Neuronal stem cell (in vitro differentiated cells): ENCODE data around the gene MTERF4.

Source experiments
- DNase-seq: peaks from one replicate; pipeline ENCODE4 v3.0.0-alpha.2; 2013; ENCODE audit warnings: low spot score
- H2AFZ ChIP-seq: one replicate; pipeline ENCODE4 v1.6.1; 2013; ENCODE audit warnings: mild to moderate bottlenecking, low read length, inconsistent platforms
- H2AK5ac ChIP-seq: 2 replicates; pipeline ENCODE4 v1.6.1; 2013; ENCODE audit warnings: low read depth, mild to moderate bottlenecking, inconsistent platforms, low read length, moderate library complexity, mixed read lengths
- H2BK120ac ChIP-seq: 2 replicates; pipeline ENCODE4 v1.6.1; 2013; ENCODE audit warnings: low read depth, mild to moderate bottlenecking, inconsistent platforms, low read length, moderate library complexity, mixed read lengths
- H2BK12ac ChIP-seq: one replicate; pipeline ENCODE4 v1.6.1; 2013; ENCODE audit warnings: low read length, inconsistent platforms
- H2BK15ac ChIP-seq: 2 replicates; pipeline ENCODE4 v1.6.1; 2013; ENCODE audit warnings: mild to moderate bottlenecking, low read length, inconsistent platforms, mixed read lengths
- H2BK5ac ChIP-seq: one replicate; pipeline ENCODE4 v1.6.1; 2013; ENCODE audit warnings: inconsistent platforms, mild to moderate bottlenecking, low read length, moderate library complexity
- H3K14ac ChIP-seq: one replicate; pipeline ENCODE4 v1.6.1; 2013; ENCODE audit warnings: low read length, inconsistent platforms
- H3K18ac ChIP-seq: 2 replicates; pipeline ENCODE4 v1.6.1; 2013; ENCODE audit warnings: low read length, inconsistent platforms
- H3K23ac ChIP-seq: 2 replicates; pipeline ENCODE4 v1.6.1; 2013; ENCODE audit warnings: low read depth, mild to moderate bottlenecking, mixed read lengths, low read length, inconsistent platforms; ENCODE audit not compliant: poor library complexity
- H3K27ac ChIP-seq: replicated peaks from 3 replicates; pipeline ENCODE4 v1.5.1; 2013; ENCODE audit warnings: low read length, inconsistent platforms
- H3K27me3 ChIP-seq, 3 experiments: 2 replicates each; pipeline ENCODE4 v1.6.1; 2013; ENCODE audit warnings: low read length in 3 of 3, mild to moderate bottlenecking in 2 of 3, inconsistent platforms in 1 of 3, low read depth in 1 of 3, mixed read lengths in 1 of 3, moderate library complexity in 1 of 3; ENCODE audit not compliant: control insufficient read depth in 3 of 3, insufficient read depth in 3 of 3
- H3K36me3 ChIP-seq, 2 donors: replicated peaks in 1 of 2; 2 replicates each; pipeline ENCODE4 v1.6.1; 2013; ENCODE audit warnings: low read length in 2 of 2; ENCODE audit not compliant: control insufficient read depth in 2 of 2, insufficient read depth in 2 of 2
- H3K4ac ChIP-seq: 2 replicates; pipeline ENCODE4 v1.6.1; 2013; ENCODE audit warnings: inconsistent platforms, mild to moderate bottlenecking, low read length, moderate library complexity
- H3K4me1 ChIP-seq, 2 donors: 1 replicate in 1 of 2; 2 replicates in 1 of 2; pipeline ENCODE4 v1.6.1; 2013; ENCODE audit warnings: low read length in 2 of 2, low read depth in 1 of 2; ENCODE audit not compliant: control insufficient read depth in 2 of 2, insufficient read depth in 1 of 2
- H3K4me2 ChIP-seq: one replicate; pipeline ENCODE4 v1.6.1; 2013; ENCODE audit warnings: mild to moderate bottlenecking, low read length, inconsistent platforms; ENCODE audit not compliant: insufficient read depth, poor library complexity, severe bottlenecking
- H3K4me3 ChIP-seq, 2 donors: 2 replicates each; pipeline ENCODE4 v1.5.1; 2013; ENCODE audit warnings: low read length in 2 of 2, mild to moderate bottlenecking in 2 of 2, inconsistent platforms in 1 of 2, moderate library complexity in 1 of 2
- H3K79me1 ChIP-seq: one replicate; pipeline ENCODE4 v1.6.1; 2013; ENCODE audit warnings: low read depth, mild to moderate bottlenecking, inconsistent platforms, low read length, moderate library complexity
- H3K9ac ChIP-seq: one replicate; pipeline ENCODE4 v1.6.1; 2013; ENCODE audit warnings: mild to moderate bottlenecking, low read depth, low read length, inconsistent platforms; ENCODE audit not compliant: poor library complexity
- H3K9me3 ChIP-seq, 2 donors: replicated peaks in 1 of 2; 2 replicates each; pipeline versions ENCODE3 to v1.6.1; 2013; ENCODE audit warnings: low read length in 2 of 2, mild to moderate bottlenecking in 2 of 2, inconsistent platforms in 1 of 2, low read depth in 1 of 2, mixed read lengths in 1 of 2, moderate library complexity in 1 of 2; ENCODE audit not compliant: control insufficient read depth in 2 of 2, insufficient read depth in 1 of 2
- H4K8ac ChIP-seq: one replicate; pipeline ENCODE4 v1.6.1; 2013; ENCODE audit warnings: low read depth, mild to moderate bottlenecking, inconsistent platforms, low read length, moderate library complexity
- H4K91ac ChIP-seq: one replicate; pipeline ENCODE4 v1.6.1; 2013; ENCODE audit warnings: low read length, low read depth, mild to moderate bottlenecking, inconsistent platforms; ENCODE audit not compliant: poor library complexity
- WGBS, 2 donors: extraction: QIAGEN DNeasy Blood & Tissue Kit; methylation state at CpG; one replicate each; pipeline ENCODE4 v1.1.7; 2013; ENCODE audit warnings: missing lambda C conversion rate in 2 of 2, mixed read lengths in 1 of 2; ENCODE audit not compliant: insufficient read length in 2 of 2, insufficient replicate concordance in 1 of 2; ENCODE audit errors: extremely low coverage in 2 of 2; 5-methylcytosine and 5-hydroxymethylcytosine counted together

MTERF4 gene

DNA sequence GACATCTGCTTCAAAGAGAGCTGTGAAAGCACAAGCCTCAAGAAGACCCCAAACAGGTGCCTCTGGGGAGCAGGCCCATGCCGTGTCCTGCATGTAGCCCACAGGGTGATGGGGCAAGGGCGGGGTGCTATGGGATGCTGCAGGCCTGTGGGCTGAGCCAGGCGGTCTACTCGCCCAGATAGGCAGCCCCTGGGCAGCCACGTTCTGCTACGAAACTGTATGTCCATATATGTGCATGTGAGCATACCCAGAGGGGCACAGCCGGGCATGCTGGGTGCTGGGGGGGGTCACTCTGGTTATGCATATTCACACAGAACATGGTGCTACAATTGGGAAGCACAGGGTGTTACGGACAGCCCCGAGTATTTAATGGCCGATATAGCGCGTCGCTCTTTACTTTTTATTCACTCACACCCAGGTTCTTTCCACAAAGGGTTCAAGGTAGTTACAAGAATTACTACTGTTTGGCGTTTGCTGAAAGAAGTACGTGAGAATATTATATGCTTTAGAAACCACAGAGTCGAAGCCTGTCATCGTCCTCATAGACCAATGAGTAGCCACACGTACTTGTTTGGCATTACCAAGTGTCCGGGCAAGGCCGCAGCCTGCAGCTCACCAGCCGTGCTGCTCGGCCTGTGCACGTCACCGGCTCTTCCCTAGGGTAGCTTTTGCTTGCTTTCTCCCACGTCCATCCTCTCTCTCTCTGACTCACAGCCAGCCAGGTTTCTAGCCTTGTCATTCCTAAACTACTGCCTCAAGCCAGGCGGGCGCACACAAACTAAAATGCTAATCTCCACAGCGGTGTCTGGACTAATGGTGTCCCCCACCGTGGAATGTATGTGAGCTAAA is 14.4 kb downstream of the MTERF4 start:
- no peak overlapping the region for H2AFZ ChIP-seq
- H3K79me1 ChIP-seq: no peaks in the 10 kb centered on the region
- no peak overlapping the region for H3K4me2 ChIP-seq
- H3K27me3 ChIP-seq: no peaks in the 10 kb centered on the region
- no peak overlapping the region for H3K27ac ChIP-seq
- no peak overlapping the region for H3K9ac ChIP-seq
- H3K4me3 ChIP-seq: peak overlapping the region in 1 of 2 donors; percentile 33
- no peak overlapping the region for H3K18ac ChIP-seq
- H2BK15ac ChIP-seq: no peak overlapping the region
- no CpG with 5 or more reads among the region's 29 CpGs for WGBS, 2 donors
- H3K9me3 ChIP-seq: peaks cover 0 to 16% of the 10 kb centered on the region in 2 donors
- no peaks in the 10 kb centered on the region for H3K4me1 ChIP-seq
- H3K14ac ChIP-seq: no peak overlapping the region
- no peak overlapping the region for H4K8ac ChIP-seq
- H3K23ac ChIP-seq: no peak overlapping the region
- no peak for DNase-seq
- H3K36me3 ChIP-seq: peaks cover 27 to 76% of the 10 kb centered on the region in 2 donors
- H2BK12ac ChIP-seq: no peak overlapping the region
- no peak overlapping the region for H3K4ac ChIP-seq
- H4K91ac ChIP-seq: no peak overlapping the region
- H2BK120ac ChIP-seq: no peak overlapping the region
- no peak overlapping the region for H2BK5ac ChIP-seq
- H2AK5ac ChIP-seq: no peak overlapping the region

GRCh38 chr2:241084856-241085444 is 17.1 kb downstream of the MTERF4 start:
- no peak overlapping the region for H2AK5ac ChIP-seq
- no peaks in the 10 kb centered on the region for H3K27me3 ChIP-seq
- DNase-seq: no peak
- no peak overlapping the region for H2BK5ac ChIP-seq
- H4K91ac ChIP-seq: no peak overlapping the region
- peaks cover 0 to 16% of the 10 kb centered on the region in 2 donors for H3K9me3 ChIP-seq
- H4K8ac ChIP-seq: no peak overlapping the region
- H3K79me1 ChIP-seq: no peaks in the 10 kb centered on the region
- no peak overlapping the region for H2BK15ac ChIP-seq
- no peak overlapping the region for H3K14ac ChIP-seq
- H3K4me3 ChIP-seq: no peak overlapping the region
- H3K4me1 ChIP-seq: peaks cover 0 to 4% of the 10 kb centered on the region in 2 donors
- no peak overlapping the region for H3K9ac ChIP-seq
- H3K4ac ChIP-seq: no peak overlapping the region
- H2BK120ac ChIP-seq: no peak overlapping the region
- no peak overlapping the region for H3K18ac ChIP-seq
- no peak overlapping the region for H2BK12ac ChIP-seq
- H3K36me3 ChIP-seq: peaks cover 21 to 49% of the 10 kb centered on the region in 2 donors
- no peak overlapping the region for H3K27ac ChIP-seq
- H3K23ac ChIP-seq: no peak overlapping the region
- no CpG with 5 or more reads among the region's 4 CpGs for WGBS, 2 donors
- no peak overlapping the region for H2AFZ ChIP-seq
- no peak overlapping the region for H3K4me2 ChIP-seq

- H4K8ac ChIP-seq: no peak overlapping the region
- no peak overlapping the region for H2BK12ac ChIP-seq
These were observed 19.0 kb downstream of the MTERF4 start for GRCh38 chr2:241083091-241083415.

DNA sequence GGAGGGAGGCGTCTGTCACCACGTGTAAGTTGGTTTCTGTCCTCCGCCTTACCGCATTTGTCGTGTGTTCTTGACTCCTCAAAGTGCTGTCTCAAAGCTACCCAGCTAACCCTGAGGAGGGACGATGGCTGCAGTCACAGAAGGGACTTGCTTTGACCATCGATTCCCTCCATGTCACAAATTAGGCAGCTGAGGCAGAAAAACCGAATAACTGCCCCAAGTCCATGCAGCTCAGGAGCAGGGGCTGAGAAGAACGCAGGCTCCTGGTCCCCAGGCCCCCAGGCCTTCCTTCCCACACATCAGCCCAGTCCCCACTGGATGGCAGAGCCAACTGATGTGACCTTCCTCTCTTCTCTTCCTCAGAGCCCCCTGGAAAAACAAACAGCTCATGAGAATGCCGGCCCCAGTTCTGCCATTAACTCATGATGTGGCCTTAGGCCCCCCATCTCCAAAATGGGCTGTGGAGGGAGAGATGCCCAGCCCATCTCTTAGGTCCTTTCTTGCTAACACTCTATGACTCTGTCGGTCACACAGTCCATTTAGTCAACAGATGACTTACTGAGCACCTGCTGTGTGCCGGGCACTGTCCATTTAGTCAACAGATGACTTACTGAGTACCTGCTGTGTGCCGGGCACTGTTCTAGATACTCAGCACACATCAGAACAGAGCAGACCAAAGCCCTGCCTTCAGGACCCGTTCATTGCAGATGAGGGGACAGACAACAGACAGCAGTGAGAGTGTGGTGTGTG is 19.6 kb downstream of the MTERF4 start:
- Histone ChIP-seq H4K91ac (no peak overlapping the region), H3K4me1 (peaks cover 0 to 4% of the 10 kb centered on the region in 2 donors), H2AK5ac (no peak overlapping the region), H4K8ac (no peak overlapping the region), H2AFZ (no peak overlapping the region), H3K9ac (no peak overlapping the region), H2BK15ac (no peak overlapping the region), H3K36me3 (peaks cover 7 to 25% of the 10 kb centered on the region in 2 donors), H3K23ac (no peak overlapping the region), H3K27me3 (no peaks in the 10 kb centered on the region), H2BK5ac (no peak overlapping the region), H2BK120ac (no peak overlapping the region), H3K4me2 (no peak overlapping the region), H3K18ac (no peak overlapping the region), H3K14ac (no peak overlapping the region), H3K9me3 (peaks cover 0 to 16% of the 10 kb centered on the region in 2 donors), H3K79me1 (no peaks in the 10 kb centered on the region), H3K27ac (no peak overlapping the region), H3K4ac (no peak overlapping the region), H2BK12ac (no peak overlapping the region), H3K4me3 (no peak overlapping the region)
- no peak for DNase-seq
- no CpG with 5 or more reads among the region's 14 CpGs for WGBS, 2 donors

More at GRCh38 chr2:241083091-241083415, 19.0 kb downstream of the MTERF4 start:
- no peak overlapping the region for H2AK5ac ChIP-seq
- H2BK120ac ChIP-seq: no peak overlapping the region
- H3K79me1 ChIP-seq: no peaks in the 10 kb centered on the region
- H3K9ac ChIP-seq: no peak overlapping the region
- no peaks in the 10 kb centered on the region for H3K27me3 ChIP-seq
- H2AFZ ChIP-seq: no peak overlapping the region
- peak overlapping the region in 1 of 2 donors; percentile 17 for H3K4me3 ChIP-seq
- peak overlapping the region; percentile 1 for H3K23ac ChIP-seq
- H2BK5ac ChIP-seq: no peak overlapping the region
- no CpG with 5 or more reads among the region's 5 CpGs for WGBS, 2 donors
- no peak overlapping the region for H3K27ac ChIP-seq
- H2BK15ac ChIP-seq: no peak overlapping the region
- no peak overlapping the region for H3K4ac ChIP-seq
- H4K91ac ChIP-seq: no peak overlapping the region
- H3K4me2 ChIP-seq: no peak overlapping the region
- H3K4me1 ChIP-seq: peaks cover 0 to 4% of the 10 kb centered on the region in 2 donors
- peaks cover 11 to 30% of the 10 kb centered on the region in 2 donors for H3K36me3 ChIP-seq
- no peak overlapping the region for H3K14ac ChIP-seq
- peaks cover 0 to 16% of the 10 kb centered on the region in 2 donors for H3K9me3 ChIP-seq
- no peak for DNase-seq
- H3K18ac ChIP-seq: no peak overlapping the region
